Peyer's patch (tissue), 4 donors: Measurements from ENCODE around the gene PRDM15. TPM values are rescaled to one million over a fixed set of nuclear protein-coding genes. Genes with fewer than 3 reads are reported as not detected.

ENCODE experiments used
- DNase-seq, 3 donors: peaks; one replicate each; pipeline ENCODE4 v3.0.0-alpha.2; 2017 to 2019
- H3K27ac ChIP-seq, 4 donors: fragments of 200-600 bp; sonication (generic); one replicate each; pipeline ENCODE4 v1.5.1; 2016 to 2019
- H3K27me3 ChIP-seq, 2 donors: fragments of 200-600 bp; sonication (generic); one replicate each; pipeline ENCODE4 v1.5.1; 2019
- H3K36me3 ChIP-seq, 3 donors: fragments of 200-600 bp; sonication (generic); one replicate each; pipeline ENCODE4 v1.5.1; 2016 to 2019
- H3K4me1 ChIP-seq, 4 donors: fragments of 200-600 bp; sonication (generic); one replicate each; pipeline ENCODE4 v1.5.1; 2016 to 2019
- H3K4me3 ChIP-seq, 4 donors: fragments of 200-600 bp; sonication (generic); 1 replicate in 3 of 4; 2 replicates in 1 of 4; pipeline ENCODE4 v1.5.1; 2016 to 2019; ENCODE audit warnings: mild to moderate bottlenecking in 1 of 4
- H3K9me3 ChIP-seq, 4 donors: fragments of 200-600 bp; sonication (generic); one replicate each; pipeline ENCODE4 v1.5.1; 2016 to 2019; ENCODE audit warnings: mild to moderate bottlenecking in 1 of 4
- CTCF ChIP-seq, 6 experiments: fragments of 450-650 bp in 4 of 6; fragments of 200-600 bp in 2 of 6; sonication (generic) in 1 of 6; IDR thresholded peaks; one replicate each; pipeline ENCODE4 v1.5.1; 2017 to 2019; ENCODE audit warnings: antibody characterized with exemption in 6 of 6, mild to moderate bottlenecking in 3 of 6, moderate library complexity in 1 of 6
- POLR2A ChIP-seq, 2 donors: fragments of 450-650 bp; IDR thresholded peaks; one replicate each; pipeline ENCODE4 v1.5.1; 2017; ENCODE audit warnings: antibody characterized with exemption in 2 of 2, mild to moderate bottlenecking in 2 of 2, moderate library complexity in 2 of 2
- total RNA-seq, 4 donors: library from RNA; depleted of rRNA; stranded (reverse); fragments of >200 nt; gene quantifications; one replicate each; pipeline ENCODE4 v1.1.0, GENCODE V29; 2016

Gene PRDM15
- total RNA-seq, 4 donors from 2014 or later: 9.3 to 47.9 (median 16.9) TPM

GRCh38 chr21:41769933-41770332 lies 109.2 kb downstream of the PRDM15 start:
- H3K4me3 ChIP-seq: peak overlapping the region in 2 of 4 donors; percentile 49 to 84
- H3K27ac ChIP-seq: peak overlapping the region in 2 of 4 donors; percentile 86 to 92
- TF ChIP-seq POLR2A (IDR thresholded peaks at IDR 0.05) (no peak), CTCF (IDR thresholded peaks at IDR 0.05) (no peak)
- peak in 1 of 3 donors; percentile 66 for DNase-seq
- no peaks in the 10 kb centered on the region for H3K36me3 ChIP-seq
- peaks cover 0 to 34% (median 12%) of the 10 kb centered on the region in 4 donors for H3K4me1 ChIP-seq
- H3K27me3 ChIP-seq: peaks cover 0 to 16% of the 10 kb centered on the region in 2 donors
- no peaks in the 10 kb centered on the region for H3K9me3 ChIP-seq

GRCh38 chr21:41769521-41769920 lies 109.6 kb downstream of the PRDM15 start:
- H3K36me3 ChIP-seq: no peaks in the 10 kb centered on the region
- H3K4me3 ChIP-seq: peak overlapping the region in 2 of 4 donors; percentile 49 to 84
- H3K9me3 ChIP-seq: no peaks in the 10 kb centered on the region
- H3K27me3 ChIP-seq: peaks cover 0 to 16% of the 10 kb centered on the region in 2 donors
- peak overlapping the region in 3 of 4 donors; percentile 77 to 92 (median 86) for H3K27ac ChIP-seq
- DNase-seq: no peak
- TF ChIP-seq CTCF (IDR thresholded peaks at IDR 0.05) (no peak), POLR2A (IDR thresholded peaks at IDR 0.05) (no peak)
- H3K4me1 ChIP-seq: peaks cover 0 to 34% (median 12%) of the 10 kb centered on the region in 4 donors

- Histone ChIP-seq H3K36me3 (no peaks in the 10 kb centered on the region), H3K4me1 (peaks cover 0 to 37% (median 12%) of the 10 kb centered on the region in 4 donors), H3K27me3 (peaks cover 0 to 20% of the 10 kb centered on the region in 2 donors), H3K27ac (peak overlapping the region in 3 of 4 donors; percentile 77 to 92 (median 86)), H3K4me3 (peak overlapping the region in 2 of 4 donors; percentile 49 to 84), H3K9me3 (no peaks in the 10 kb centered on the region)
- DNase-seq: no peak
- no peak for TF ChIP-seq CTCF (IDR thresholded peaks at IDR 0.05)
- TF ChIP-seq POLR2A (IDR thresholded peaks at IDR 0.05): no peak
These were observed 110.0 kb downstream of the PRDM15 start for GRCh38 chr21:41769111-41769510.

- H3K27me3 ChIP-seq: peaks cover 0 to 22% of the 10 kb centered on the region in 2 donors
- no peaks in the 10 kb centered on the region for H3K36me3 ChIP-seq
- peak; percentile 20 to 90 (median 89) for DNase-seq
- peak overlapping the region in 3 of 4 donors; percentile 77 to 92 (median 86) for H3K27ac ChIP-seq
- no peaks in the 10 kb centered on the region for H3K9me3 ChIP-seq
- peak overlapping the region in 2 of 4 donors; percentile 49 to 84 for H3K4me3 ChIP-seq
- TF ChIP-seq CTCF (IDR thresholded peaks at IDR 0.05): peak in 3 of 6 experiments; percentile 36 to 55 (median 55)
- TF ChIP-seq POLR2A (IDR thresholded peaks at IDR 0.05): peak; percentile 69 to 75
- peaks cover 0 to 42% (median 12%) of the 10 kb centered on the region in 4 donors for H3K4me1 ChIP-seq
These were observed 110.6 kb downstream of the PRDM15 start for GRCh38 chr21:41768437-41769042.

GRCh38 chr21:41767606-41768436 lies 111.3 kb downstream of the PRDM15 start:
- Histone ChIP-seq H3K4me3 (peak overlapping the region in 2 of 4 donors; percentile 76 to 84), H3K27me3 (peaks cover 0 to 22% of the 10 kb centered on the region in 2 donors), H3K9me3 (no peaks in the 10 kb centered on the region), H3K36me3 (no peaks in the 10 kb centered on the region), H3K27ac (peak overlapping the region in 3 of 4 donors; percentile 77 to 92 (median 86)), H3K4me1 (peaks cover 0 to 49% (median 12%) of the 10 kb centered on the region in 4 donors)
- no peak for DNase-seq
- no peak for TF ChIP-seq CTCF (IDR thresholded peaks at IDR 0.05)
- no peak for TF ChIP-seq POLR2A (IDR thresholded peaks at IDR 0.05)
